Thymus (tissue), 11 donors: ENCODE measurements around the gene RBM45. TPM values are rescaled to one million over a fixed set of nuclear protein-coding genes. Genes with fewer than 3 reads are reported as not detected.
"Not testable (repeated sequence)": the region's sequence is repeated elsewhere in the genome, so short reads cannot be mapped to it uniquely, and the experiment has no call there.

Experiments used
- DNase-seq, 9 donors: peaks; one replicate each; pipeline ENCODE4 v3.0.0-alpha.2; 2013; ENCODE audit warnings: low spot score in 9 of 9, low read depth in 6 of 9, missing footprints in 1 of 9
- H3K27ac ChIP-seq, 2 donors: one replicate each; pipeline ENCODE4 v1.5.1; 2013; ENCODE audit warnings: control low read depth in 1 of 2, low read depth in 1 of 2, low read length in 1 of 2, mild to moderate bottlenecking in 1 of 2, moderate library complexity in 1 of 2
- H3K27me3 ChIP-seq, 2 donors: one replicate each; pipeline ENCODE4 v1.5.1; 2013; ENCODE audit warnings: low read length in 1 of 2; ENCODE audit not compliant: control insufficient read depth in 2 of 2, insufficient read depth in 1 of 2
- H3K36me3 ChIP-seq, 2 donors: one replicate each; pipeline ENCODE4 v1.5.1; 2013; ENCODE audit warnings: low read length in 1 of 2, mild to moderate bottlenecking in 1 of 2, moderate library complexity in 1 of 2; ENCODE audit not compliant: control insufficient read depth in 2 of 2, insufficient read depth in 2 of 2
- H3K4me1 ChIP-seq, 2 donors: one replicate each; pipeline ENCODE4 v1.5.1; 2013; ENCODE audit warnings: low read length in 2 of 2; ENCODE audit not compliant: control insufficient read depth in 2 of 2, insufficient read depth in 2 of 2
- H3K4me3 ChIP-seq, 2 donors: one replicate each; pipeline ENCODE4 v1.5.1; 2013; ENCODE audit warnings: low read length in 2 of 2, control low read depth in 1 of 2, mild to moderate bottlenecking in 1 of 2
- H3K9me3 ChIP-seq, 2 donors: one replicate each; pipeline ENCODE4 v1.5.1; 2013; ENCODE audit warnings: low read length in 1 of 2, mild to moderate bottlenecking in 1 of 2; ENCODE audit not compliant: control insufficient read depth in 2 of 2, insufficient read depth in 1 of 2
- WGBS: extraction: QIAGEN DNeasy Blood & Tissue Kit; methylation state at CpG from one replicate; pipeline ENCODE4 v1.1.7; 2013; 5-methylcytosine and 5-hydroxymethylcytosine counted together
- polyA plus RNA-seq: library from polyadenylated mRNA; stranded (reverse); fragments of 200-250 nt; gene quantifications from one replicate; pipeline ENCODE4 v1.2.3, GENCODE V29; 2013
- total RNA-seq: library from RNA; stranded (reverse); fragments of 120-200 nt; gene quantifications from one replicate; pipeline ENCODE4 v1.2.4, GENCODE V29; 2013
- donor health status: healthy.

The RBM45 gene
- total and polyA plus RNA-seq, 2 donors, result 20.5 to 23.0 TPM

- H3K4me1 ChIP-seq, result peaks cover 0 to 4% of the 10 kb centered on the region in 2 donors
- DNase-seq, result peak in 7 of 9 donors; percentile 3 to 50 (median 17)
- peak within 1 kb of the TSS; percentile 18 for H3K4me3 ChIP-seq
- H3K36me3 ChIP-seq, result no peaks in the 10 kb centered on the region
- WGBS, result 6% methylated on average over 44 of the region's 44 CpGs
- no peaks in the 10 kb centered on the region for H3K9me3 ChIP-seq
- no peak within 1 kb of the TSS for H3K27ac ChIP-seq
- peaks cover 0 to 25% of the 10 kb centered on the region in 2 donors for H3K27me3 ChIP-seq
Observed at GRCh38 chr2:178072383-178073301, 39.6 kb upstream of the RBM45 start, which contains the start of gene PDE11A. Gene PDE11A, minus strand, starts transcription at chr2:178072777. Its CDS starts 340 bp downstream, at chr2:178072437.

- WGBS, result 97% methylated on average over 8 of the region's 8 CpGs
- DNase-seq, result no peak
- H3K4me1 ChIP-seq, result peaks cover 0 to 4% of the 10 kb centered on the region in 2 donors
- H3K27ac ChIP-seq, result no peak overlapping the region
- no peak overlapping the region for H3K4me3 ChIP-seq
- no peaks in the 10 kb centered on the region for H3K36me3 ChIP-seq
- peaks cover 0 to 25% of the 10 kb centered on the region in 2 donors for H3K27me3 ChIP-seq
- H3K9me3 ChIP-seq, result no peaks in the 10 kb centered on the region
Observed at GRCh38 chr2:178074123-178075005, 37.9 kb upstream of the RBM45 start.

- no peak overlapping the region for H3K27ac ChIP-seq
- no peaks in the 10 kb centered on the region for H3K9me3 ChIP-seq
- H3K27me3 ChIP-seq, result peaks cover 0 to 25% of the 10 kb centered on the region in 2 donors
- no peaks in the 10 kb centered on the region for H3K36me3 ChIP-seq
- peaks cover 0 to 4% of the 10 kb centered on the region in 2 donors for H3K4me1 ChIP-seq
- H3K4me3 ChIP-seq, result no peak overlapping the region
- DNase-seq, result no peak
- 98% methylated on average over 1 of the region's 1 CpG for WGBS
Observed at GRCh38 chr2:178075006-178075326, 37.3 kb upstream of the RBM45 start.

- no peaks in the 10 kb centered on the region for H3K9me3 ChIP-seq
- peaks cover 0 to 25% of the 10 kb centered on the region in 2 donors for H3K27me3 ChIP-seq
Observed at GRCh38 chr2:178076130-178076529, 36.1 kb upstream of the RBM45 start.

GRCh38 chr2:178079279-178079678 lies 33.0 kb upstream of the RBM45 start:
- WGBS, result 95% methylated on average over 3 of the region's 3 CpGs
- H3K9me3 ChIP-seq, H3K36me3 ChIP-seq, H3K4me1 ChIP-seq, H3K4me3 ChIP-seq, H3K27ac ChIP-seq, H3K27me3 ChIP-seq, DNase-seq: not testable (repeated sequence)

More at GRCh38 chr2:178076130-178076529, 36.1 kb upstream of the RBM45 start:
- Histone ChIP-seq H3K27ac (no peak overlapping the region), H3K4me1 (peaks cover 0 to 4% of the 10 kb centered on the region in 2 donors), H3K4me3 (no peak overlapping the region), H3K36me3 (no peaks in the 10 kb centered on the region)
- DNase-seq, result no peak

- no peak overlapping the region for H3K27ac ChIP-seq
- 93% methylated on average over 3 of the region's 3 CpGs for WGBS
- H3K4me1 ChIP-seq, result no peaks in the 10 kb centered on the region
- H3K4me3 ChIP-seq, result no peak overlapping the region
- H3K9me3 ChIP-seq, result no peaks in the 10 kb centered on the region
- no peaks in the 10 kb centered on the region for H3K36me3 ChIP-seq
- H3K27me3 ChIP-seq, result no peaks in the 10 kb centered on the region
- DNase-seq, result no peak
Observed at GRCh38 chr2:178082408-178083045, 29.7 kb upstream of the RBM45 start.

- DNase-seq, result no peak
- Histone ChIP-seq H3K36me3 (no peaks in the 10 kb centered on the region), H3K9me3 (no peaks in the 10 kb centered on the region), H3K4me3 (no peak overlapping the region), H3K4me1 (no peaks in the 10 kb centered on the region), H3K27me3 (no peaks in the 10 kb centered on the region), H3K27ac (no peak overlapping the region)
- 92% methylated on average over 3 of the region's 3 CpGs for WGBS
Observed at GRCh38 chr2:178084273-178084672, 28.0 kb upstream of the RBM45 start.

- H3K27me3 ChIP-seq, result no peaks in the 10 kb centered on the region
- H3K27ac ChIP-seq, result no peak overlapping the region
- H3K4me3 ChIP-seq, result no peak overlapping the region
- H3K36me3 ChIP-seq, result no peaks in the 10 kb centered on the region
- H3K4me1 ChIP-seq, result no peaks in the 10 kb centered on the region
- H3K9me3 ChIP-seq, result no peaks in the 10 kb centered on the region
- 87% methylated on average over 6 of the region's 6 CpGs for WGBS
- DNase-seq, result no peak
Observed at GRCh38 chr2:178088774-178089270, 23.4 kb upstream of the RBM45 start.
